Fibroblast of lung (primary cell): Measurements from ENCODE around the gene TLK2. TPM values are rescaled to one million over a fixed set of nuclear protein-coding genes. Genes with fewer than 3 reads are reported as not detected.

Experiments
- DNase-seq, 2 donors: peaks; one replicate each; pipeline versions ENCODE4 v3.0.0 to v3.0.0-alpha.2; 2010; ENCODE audit warnings: low read depth in 2 of 2
- H2AFZ ChIP-seq: 2 replicates; pipeline ENCODE4 v1.5.1; 2012; ENCODE audit warnings: low read length, control low read depth, inconsistent platforms
- H3K27ac ChIP-seq: 2 replicates; pipeline ENCODE4 v1.5.1; 2011; ENCODE audit warnings: low read length, control low read depth; ENCODE audit not compliant: insufficient read depth
- H3K27me3 ChIP-seq: 2 replicates; pipeline ENCODE4 v1.5.1; 2011; ENCODE audit warnings: mild to moderate bottlenecking, low read length; ENCODE audit not compliant: control insufficient read depth, insufficient read depth
- H3K36me3 ChIP-seq: 2 replicates; pipeline ENCODE4 v1.5.1; 2011; ENCODE audit warnings: low read length; ENCODE audit not compliant: control insufficient read depth, insufficient read depth
- H3K4me1 ChIP-seq: 2 replicates; pipeline ENCODE4 v1.5.1; 2011; ENCODE audit warnings: low read length; ENCODE audit not compliant: control insufficient read depth, insufficient read depth; ENCODE audit errors: extremely low read depth
- H3K4me2 ChIP-seq: 2 replicates; pipeline ENCODE4 v1.5.1; 2011; ENCODE audit warnings: low read length, control low read depth; ENCODE audit not compliant: insufficient read depth; ENCODE audit errors: extremely low read depth
- H3K4me3 ChIP-seq, 4 experiments: fragments of 200-600 bp in 1 of 4; sonication (generic) in 1 of 4; replicated peaks in 1 of 4; 2 replicates each; pipeline ENCODE4 v1.5.1; 2011 to 2016; ENCODE audit warnings: low read length in 4 of 4, low read depth in 3 of 4, mild to moderate bottlenecking in 3 of 4, control low read depth in 2 of 4, inconsistent platforms in 1 of 4, mixed read lengths in 1 of 4; ENCODE audit not compliant: insufficient read depth in 1 of 4; ENCODE audit errors: control extremely low read depth in 1 of 4
- H3K79me2 ChIP-seq: 2 replicates; pipeline ENCODE4 v1.5.1; 2012; ENCODE audit warnings: mild to moderate bottlenecking, low read length, inconsistent platforms; ENCODE audit not compliant: control insufficient read depth, insufficient read depth
- H3K9ac ChIP-seq: 2 replicates; pipeline ENCODE4 v1.5.1; 2011; ENCODE audit warnings: mild to moderate bottlenecking, low read length, control low read depth; ENCODE audit not compliant: insufficient read depth
- H3K9me3 ChIP-seq: 2 replicates; pipeline ENCODE4 v1.5.1; 2012; ENCODE audit warnings: low read depth, low read length; ENCODE audit not compliant: control insufficient read depth, insufficient read depth
- H4K20me1 ChIP-seq: 2 replicates; pipeline ENCODE4 v1.5.1; 2011; ENCODE audit warnings: low read length; ENCODE audit not compliant: control insufficient read depth, insufficient read depth; ENCODE audit errors: extremely low read depth
- CTCF ChIP-seq, 2 donors: IDR thresholded peaks in 1 of 2; conservative IDR thresholded peaks in 1 of 2; 1 replicate in 1 of 2; 2 replicates in 1 of 2; pipeline ENCODE4 v1.5.1; 2011 to 2012; ENCODE audit warnings: low read length in 2 of 2, control low read depth in 1 of 2, inconsistent platforms in 1 of 2, low read depth in 1 of 2, mild to moderate bottlenecking in 1 of 2
- EZH2 ChIP-seq: IDR thresholded peaks from 2 replicates; pipeline ENCODE4 v1.5.1; 2012; ENCODE audit warnings: low read length, control low read depth, mild to moderate bottlenecking; ENCODE audit errors: missing control alignments
- polyA plus RNA-seq, 2 donors: library from polyadenylated mRNA; depleted of rRNA in 1 of 2; stranded (reverse) in 1 of 2; unstranded in 1 of 2; fragments of >200 nt; gene quantifications; 2 replicates each; pipeline ENCODE4 v1.2.1, GENCODE V29; 2011 to 2012; ENCODE audit warnings: missing spikeins in 1 of 2
- total RNA-seq: library from RNA; depleted of rRNA; stranded (reverse); fragments of >200 nt; gene quantifications from 2 replicates; pipeline ENCODE4 v1.2.1, GENCODE V29; 2014

TLK2 gene
- total and polyA plus RNA-seq, 2 donors (not counting 1 experiment from before 2014, with no cell fraction given) = 55.5 to 63.9 TPM

DNA sequence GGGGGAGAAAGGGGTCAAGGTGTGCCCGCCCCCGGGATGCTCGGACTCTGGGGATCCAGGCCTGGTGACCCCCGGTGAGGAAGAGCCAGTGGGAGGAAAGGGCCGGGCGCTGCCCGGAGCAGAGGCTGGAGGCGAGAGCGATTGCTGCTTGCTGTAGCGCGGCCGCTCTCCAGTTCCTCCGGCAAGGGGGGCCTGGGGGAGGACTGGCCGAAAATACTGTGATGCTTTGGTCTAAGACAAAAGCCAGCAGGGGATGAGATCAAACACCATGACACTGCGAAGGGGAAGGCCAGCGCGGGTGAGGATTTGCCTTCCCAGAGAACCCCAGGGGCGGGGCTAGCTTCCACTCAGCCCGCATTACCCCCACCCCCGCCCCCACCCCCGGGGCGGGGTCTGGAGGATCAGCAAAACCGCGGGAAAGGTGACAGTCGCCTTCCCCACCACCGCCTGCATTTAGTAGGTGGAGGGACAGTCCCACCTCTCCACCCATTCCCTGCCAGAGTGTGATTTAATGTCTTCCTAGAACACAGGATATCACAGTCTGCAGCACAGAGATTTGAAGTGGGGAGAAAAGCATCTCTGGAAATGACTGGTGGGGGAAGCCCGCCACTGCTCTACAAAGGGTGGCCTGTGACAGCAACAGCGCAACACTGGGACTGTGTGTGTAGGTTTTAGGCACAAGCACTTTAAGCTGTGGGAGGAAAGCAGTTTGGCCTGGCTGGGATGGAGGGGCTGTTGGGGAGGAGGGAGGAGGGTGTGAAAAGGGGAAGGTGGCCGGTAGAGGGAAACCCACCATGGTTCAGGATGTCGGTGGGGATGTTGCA, 174.6 kb downstream of the TLK2 start:
- peak; percentile 55 to 57 for DNase-seq
- Histone ChIP-seq H3K4me2 (peak overlapping the region; percentile 95), H3K9ac (peak overlapping the region; percentile 69), H3K36me3 (peaks cover 7% of the 10 kb centered on the region), H3K9me3 (no peaks in the 10 kb centered on the region), H4K20me1 (no peaks in the 10 kb centered on the region), H3K27ac (peak overlapping the region; percentile 85), H3K79me2 (peaks cover 25% of the 10 kb centered on the region), H3K27me3 (no peaks in the 10 kb centered on the region), H3K4me1 (peaks cover 28% of the 10 kb centered on the region), H2AFZ (no peak overlapping the region), H3K4me3 (peak overlapping the region; percentile 17 to 49 (median 36))
- peak in 1 of 2 donors; percentile 22 for TF ChIP-seq CTCF (conservative IDR thresholded peaks at IDR 0.05 in 1 of 2, IDR thresholded peaks at IDR 0.05 in 1 of 2; ENCODE audit: low read depth in 1 of 2, low read length in 2 of 2)
- no peak for TF ChIP-seq EZH2

GRCh38 chr17:62653826-62654761, 175.5 kb downstream of the TLK2 start:
- Histone ChIP-seq H4K20me1 (no peaks in the 10 kb centered on the region), H3K4me2 (peak overlapping the region; percentile 95), H2AFZ (no peak overlapping the region), H3K27ac (peak overlapping the region; percentile 85), H3K4me1 (peaks cover 23% of the 10 kb centered on the region), H3K79me2 (peaks cover 25% of the 10 kb centered on the region), H3K9me3 (no peaks in the 10 kb centered on the region), H3K27me3 (no peaks in the 10 kb centered on the region), H3K9ac (peak overlapping the region; percentile 40), H3K4me3 (peak overlapping the region in 2 of 4 experiments; percentile 19 to 27), H3K36me3 (peaks cover 9% of the 10 kb centered on the region)
- DNase-seq = peak; percentile 52 to 88
- TF ChIP-seq EZH2 (no peak), CTCF (conservative IDR thresholded peaks at IDR 0.05 in 1 of 2, IDR thresholded peaks at IDR 0.05 in 1 of 2; ENCODE audit: low read depth in 1 of 2, low read length in 2 of 2) (no peak)

GRCh38 chr17:62655656-62656055, 177.0 kb downstream of the TLK2 start:
- H3K4me2 ChIP-seq = no peak overlapping the region
- no peaks in the 10 kb centered on the region for H3K27me3 ChIP-seq
- DNase-seq = peak in 1 of 2 donors; percentile 30
- TF ChIP-seq EZH2 = no peak
- no peak for TF ChIP-seq CTCF (conservative IDR thresholded peaks at IDR 0.05 in 1 of 2, IDR thresholded peaks at IDR 0.05 in 1 of 2; ENCODE audit: low read depth in 1 of 2, low read length in 2 of 2)
- H3K4me3 ChIP-seq = no peak overlapping the region
- H4K20me1 ChIP-seq = no peaks in the 10 kb centered on the region
- peaks cover 21% of the 10 kb centered on the region for H3K79me2 ChIP-seq
- peaks cover 23% of the 10 kb centered on the region for H3K4me1 ChIP-seq
- H3K9me3 ChIP-seq = no peaks in the 10 kb centered on the region
- H3K9ac ChIP-seq = no peak overlapping the region
- H3K36me3 ChIP-seq = peaks cover 9% of the 10 kb centered on the region
- H3K27ac ChIP-seq = no peak overlapping the region
- H2AFZ ChIP-seq = no peak overlapping the region
